GM18520 (cell line): Measurements from ENCODE around the gene ZNF521.

Source experiments
- ATAC-seq: cut with Tn5 transposase; IDR thresholded peaks from one replicate; pipeline ENCODE4 v1.9.1; 2021; ENCODE audit not compliant: unreplicated experiment

Gene ZNF521

GRCh38 chr18:25351777-25352628 is at the start of gene ZNF521:
TSS of gene ZNF521 (minus strand) at chr18:25352166. CDS start at chr18:25350946, 1,220 bp downstream.
- ATAC-seq: peak; percentile 56

- ATAC-seq: no peak
These were observed 47.6 kb upstream of the ZNF521 start for GRCh38 chr18:25399554-25399953.

DNA sequence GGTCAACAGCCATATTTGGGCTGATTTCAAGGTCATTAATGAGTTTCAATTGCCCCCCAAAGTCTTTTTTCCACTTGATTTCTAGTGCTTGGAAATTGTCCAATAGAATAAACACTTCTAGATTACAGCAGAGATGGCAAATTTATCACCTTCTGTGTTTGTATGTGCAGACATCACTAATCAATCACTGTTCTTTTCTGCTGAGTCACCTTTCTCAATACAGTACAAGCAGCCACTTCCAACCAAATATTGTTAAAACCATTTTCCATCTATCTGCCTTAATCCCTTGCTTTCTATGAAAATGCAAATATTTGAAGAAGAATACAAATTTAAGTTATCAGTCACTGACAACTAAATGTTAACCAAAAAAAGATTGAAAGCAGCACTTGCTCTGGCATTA is 40.2 kb upstream of the ZNF521 start:
- ATAC-seq: no peak

GRCh38 chr18:25373432-25374179 is 21.6 kb upstream of the ZNF521 start:
- ATAC-seq: no peak

DNA sequence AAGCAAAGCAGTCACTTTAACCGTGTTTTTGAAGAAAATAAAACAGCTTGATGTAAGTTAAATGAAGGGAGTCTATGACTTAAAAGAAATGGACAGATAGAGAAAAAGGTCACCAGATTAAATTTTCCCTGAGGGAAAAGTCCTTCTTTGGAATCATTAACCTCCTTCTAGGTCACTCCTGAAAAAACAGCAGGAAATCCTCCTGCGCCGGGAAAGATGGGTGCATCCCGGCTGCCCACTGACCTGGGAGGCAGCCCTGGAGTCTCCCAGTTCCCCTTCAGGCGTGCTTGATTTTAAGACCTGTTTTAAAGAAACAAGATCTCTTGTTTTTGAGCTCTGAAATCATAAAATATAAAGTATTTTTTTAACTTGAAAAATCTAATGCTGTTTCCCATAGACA is 18.4 kb upstream of the ZNF521 start:
- ATAC-seq: no peak

DNA sequence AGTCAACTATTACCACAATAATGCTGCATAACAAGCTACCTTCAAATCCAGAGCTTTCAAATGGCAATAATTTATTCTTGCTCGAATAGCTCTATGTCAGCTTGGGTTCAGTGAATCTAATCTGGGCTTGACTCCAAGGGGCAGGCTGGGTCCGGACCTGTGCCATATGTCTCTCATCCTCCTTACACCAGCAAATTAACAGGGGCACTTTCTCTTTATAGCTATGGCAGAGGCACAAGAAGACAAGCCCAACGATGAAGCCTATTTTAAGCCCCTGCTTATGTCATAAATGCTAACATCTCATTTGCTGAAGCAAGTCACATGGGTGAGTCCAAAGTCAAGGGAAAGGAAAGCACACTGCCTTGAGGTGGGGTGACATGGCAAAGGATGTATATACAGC is 13.3 kb upstream of the ZNF521 start:
- ATAC-seq: no peak

DNA sequence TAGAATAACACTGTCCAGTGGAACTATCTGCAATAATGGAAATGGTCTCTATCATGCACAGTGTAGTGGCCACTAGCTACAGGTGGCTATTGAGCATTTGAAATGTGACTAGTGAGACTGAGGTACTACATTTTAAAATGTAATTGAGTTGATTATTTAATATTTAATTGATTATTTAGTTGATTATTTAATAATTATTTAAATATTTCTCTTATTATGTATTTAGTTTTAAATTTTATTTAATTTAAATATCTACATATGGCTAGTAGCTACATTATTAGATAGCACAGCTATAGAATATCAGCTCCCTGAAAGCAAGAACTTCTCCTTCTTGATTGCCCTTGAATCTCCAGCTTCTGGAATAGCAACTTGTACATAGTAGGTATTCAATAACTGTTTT is 12.8 kb upstream of the ZNF521 start:
- no peak for ATAC-seq

DNA sequence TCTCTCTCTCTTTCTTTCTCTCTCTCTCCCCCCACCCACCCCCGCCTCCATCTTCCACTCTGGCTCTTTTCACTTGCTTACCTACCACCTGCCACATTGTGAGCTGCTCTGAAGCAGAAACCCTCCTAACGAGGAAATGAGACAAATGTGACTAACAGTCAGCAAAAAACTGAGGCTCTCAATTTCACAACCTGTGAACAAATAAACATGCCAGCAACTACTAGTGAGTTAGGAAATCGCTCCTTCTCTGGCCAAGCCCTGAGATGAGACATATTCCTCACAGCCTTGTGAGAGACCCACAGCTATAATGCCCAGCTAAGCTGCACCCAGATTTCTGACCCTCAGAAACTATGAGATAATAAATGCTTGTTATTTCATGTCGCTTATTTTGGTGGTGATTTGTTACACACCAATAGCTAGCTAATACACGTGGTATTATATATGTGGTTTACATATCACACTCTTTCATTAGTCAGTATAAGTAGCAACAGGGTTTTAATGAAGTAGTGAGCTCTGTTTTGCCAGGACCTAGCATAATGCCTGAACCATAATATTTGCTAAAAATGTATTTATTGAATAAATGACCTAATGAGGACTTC is 8.4 kb upstream of the ZNF521 start:
- no peak for ATAC-seq

DNA sequence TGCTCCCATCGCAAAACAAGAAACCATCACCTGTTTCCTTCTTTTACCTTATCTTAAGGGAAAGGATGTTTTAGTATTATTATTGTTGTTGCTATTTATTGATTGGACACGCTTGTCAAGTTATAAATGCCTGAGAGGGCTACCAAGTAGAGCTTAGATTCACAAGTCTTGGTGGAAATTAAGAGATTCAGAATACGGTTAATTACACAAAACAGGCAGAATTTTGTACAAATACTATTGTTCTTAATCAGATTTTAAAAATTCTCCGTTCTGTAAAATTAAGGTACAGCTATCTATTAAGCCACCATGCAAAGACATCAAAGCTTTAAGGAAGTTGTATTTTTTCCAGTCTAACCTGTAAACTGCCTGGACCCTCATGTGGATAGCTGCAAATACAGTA is 1.1 kb upstream of the ZNF521 start:
- ATAC-seq: no peak

GRCh38 chr18:25352629-25353005 is 651 bp upstream of the ZNF521 start:
- ATAC-seq: no peak

- ATAC-seq: no peak
These were observed 638 bp downstream of the ZNF521 start for GRCh38 chr18:25351280-25351775.

- ATAC-seq: no peak
These were observed 1.3 kb downstream of the ZNF521 start for GRCh38 chr18:25350489-25351251.

DNA sequence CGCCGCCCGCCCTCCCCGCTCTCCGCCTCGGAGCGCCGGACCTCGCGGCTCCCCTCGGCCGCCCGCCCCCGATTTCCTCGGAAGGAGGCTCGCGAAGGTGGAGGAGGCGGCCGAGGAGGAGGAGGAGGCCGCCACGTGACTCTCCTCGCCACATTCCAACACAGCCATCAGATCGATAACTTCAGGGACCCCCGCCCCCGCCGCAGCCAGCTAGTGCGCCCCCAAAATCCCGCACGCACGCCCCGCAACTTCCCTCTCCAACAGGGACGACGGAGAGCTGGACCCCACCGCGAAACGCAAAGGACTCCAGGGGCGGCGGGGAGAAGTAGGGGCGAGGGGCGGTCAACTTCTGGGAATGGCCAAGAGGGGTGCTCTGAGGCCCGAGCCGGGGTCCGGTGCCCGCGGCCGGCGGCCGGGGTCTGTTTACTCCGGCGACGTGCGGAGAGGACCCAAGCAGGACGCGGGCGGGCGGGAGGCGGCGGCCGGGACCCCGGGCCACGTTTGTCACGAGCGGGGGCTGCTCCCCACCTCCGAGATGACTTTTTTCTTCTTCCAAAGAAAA is 2.0 kb downstream of the ZNF521 start:
- ATAC-seq: no peak

GRCh38 chr18:25349131-25349925 is 2.6 kb downstream of the ZNF521 start:
- no peak for ATAC-seq

GRCh38 chr18:25348386-25349130 is 3.4 kb downstream of the ZNF521 start:
- ATAC-seq: no peak

- ATAC-seq: no peak
These were observed 5.4 kb downstream of the ZNF521 start for GRCh38 chr18:25346561-25346960.

- ATAC-seq: no peak
These were observed 6.7 kb downstream of the ZNF521 start for GRCh38 chr18:25345081-25345866.

GRCh38 chr18:25341831-25342230 is 10.1 kb downstream of the ZNF521 start:
- ATAC-seq: no peak
